ENCODE measurements around the gene BPIFB4.

Gene BPIFB4

DNA sequence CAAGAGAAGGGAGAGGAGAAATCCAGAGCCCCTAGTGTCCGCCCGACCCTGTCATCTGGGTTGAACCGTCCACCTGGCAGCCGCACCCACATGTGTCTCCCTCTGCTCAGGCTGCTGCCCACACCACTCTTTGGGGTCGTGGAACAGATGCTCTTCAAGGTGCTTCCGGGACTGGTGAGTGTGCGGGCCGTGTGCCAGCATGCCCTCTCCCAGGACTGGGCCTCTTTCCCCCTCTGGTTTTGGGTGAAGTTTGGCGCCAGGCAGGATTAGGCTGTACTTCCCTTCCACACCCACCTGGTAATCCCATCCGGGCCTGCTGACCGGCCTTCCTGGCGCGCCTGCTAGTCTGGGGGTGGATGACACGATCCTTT lies 17.8 kb upstream of the BPIFB4 start:
- FAIRE-seq (no peak), DNase-seq (ENCODE audit: low spot score) (no peak)

DNA sequence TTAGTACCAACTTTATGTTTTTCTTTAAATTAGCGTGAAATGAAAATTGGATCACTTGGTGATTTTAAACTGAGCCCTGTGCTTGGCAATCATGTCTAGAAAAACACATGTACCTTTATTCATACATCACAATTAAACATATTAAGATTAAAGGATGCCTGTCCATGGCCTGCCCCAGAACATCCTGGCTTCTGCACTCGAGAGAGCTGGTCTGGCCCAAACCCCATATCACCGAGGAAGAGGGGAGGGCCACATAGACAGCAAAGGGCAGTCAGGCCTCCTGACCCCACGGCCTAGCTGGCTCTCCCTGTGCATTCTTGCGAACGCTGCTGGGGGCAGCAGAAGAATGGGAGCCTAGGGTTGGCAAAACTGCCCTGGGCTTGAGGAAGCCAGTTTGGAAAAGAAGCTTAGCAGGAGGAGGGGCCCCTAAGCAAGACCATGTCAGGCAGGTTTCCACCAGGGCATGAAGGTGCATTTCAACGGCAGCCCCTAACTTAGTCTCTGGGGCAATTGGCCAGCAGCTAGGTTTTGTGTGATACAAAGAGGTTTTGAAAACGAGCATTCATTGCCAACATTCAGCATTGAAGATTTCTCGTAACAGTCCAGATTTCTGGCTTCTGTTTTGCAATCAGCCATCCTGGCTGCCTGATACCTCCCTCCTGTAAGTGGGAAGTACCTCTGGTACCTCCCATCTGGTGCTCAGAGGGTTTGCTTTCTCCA lies 17.2 kb upstream of the BPIFB4 start:
- FAIRE-seq, result no peak

DNA sequence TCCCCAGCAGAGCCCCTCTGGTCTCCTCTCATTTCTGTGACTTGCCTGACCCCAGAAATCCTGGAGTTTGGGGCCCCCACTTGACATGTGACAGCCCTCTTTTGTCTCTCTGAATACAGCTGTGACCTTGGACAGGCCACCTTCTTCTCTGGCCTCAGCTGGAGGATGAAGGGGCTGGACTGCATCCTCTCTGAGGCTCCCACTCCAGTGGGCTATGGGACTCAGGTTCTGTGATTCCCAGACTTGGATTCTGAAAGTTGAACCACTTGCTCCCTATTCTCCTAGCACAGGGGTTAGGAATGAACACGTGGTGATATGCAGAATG lies 16.7 kb upstream of the BPIFB4 start:
- FAIRE-seq, result no peak
- no peak for DNase-seq (ENCODE audit: low spot score)

More for the DNA sequence above, 17.2 kb upstream of the BPIFB4 start:
- no peak for DNase-seq (ENCODE audit: low spot score)

DNA sequence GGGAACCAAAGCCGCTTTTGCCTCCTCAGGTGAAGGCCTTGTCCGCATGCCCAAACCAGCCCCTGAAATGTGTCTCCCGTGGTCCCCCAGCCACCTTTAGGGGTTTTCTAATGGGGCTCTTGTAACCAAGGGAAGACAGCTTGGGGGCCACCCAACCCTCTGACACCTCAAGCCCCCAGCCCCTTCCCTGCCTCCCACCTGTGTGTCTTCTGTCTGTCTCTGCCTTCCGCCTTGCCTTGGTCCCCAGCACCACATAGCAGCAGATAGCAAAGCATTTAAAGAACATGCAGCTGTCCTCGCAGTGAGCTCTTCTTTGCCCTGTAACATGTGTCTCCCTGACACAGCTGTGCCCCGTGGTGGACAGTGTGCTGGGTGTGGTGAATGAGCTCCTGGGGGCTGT lies 16.2 kb upstream of the BPIFB4 start:
- FAIRE-seq, result no peak
- DNase-seq (ENCODE audit: low spot score), result no peak

DNA sequence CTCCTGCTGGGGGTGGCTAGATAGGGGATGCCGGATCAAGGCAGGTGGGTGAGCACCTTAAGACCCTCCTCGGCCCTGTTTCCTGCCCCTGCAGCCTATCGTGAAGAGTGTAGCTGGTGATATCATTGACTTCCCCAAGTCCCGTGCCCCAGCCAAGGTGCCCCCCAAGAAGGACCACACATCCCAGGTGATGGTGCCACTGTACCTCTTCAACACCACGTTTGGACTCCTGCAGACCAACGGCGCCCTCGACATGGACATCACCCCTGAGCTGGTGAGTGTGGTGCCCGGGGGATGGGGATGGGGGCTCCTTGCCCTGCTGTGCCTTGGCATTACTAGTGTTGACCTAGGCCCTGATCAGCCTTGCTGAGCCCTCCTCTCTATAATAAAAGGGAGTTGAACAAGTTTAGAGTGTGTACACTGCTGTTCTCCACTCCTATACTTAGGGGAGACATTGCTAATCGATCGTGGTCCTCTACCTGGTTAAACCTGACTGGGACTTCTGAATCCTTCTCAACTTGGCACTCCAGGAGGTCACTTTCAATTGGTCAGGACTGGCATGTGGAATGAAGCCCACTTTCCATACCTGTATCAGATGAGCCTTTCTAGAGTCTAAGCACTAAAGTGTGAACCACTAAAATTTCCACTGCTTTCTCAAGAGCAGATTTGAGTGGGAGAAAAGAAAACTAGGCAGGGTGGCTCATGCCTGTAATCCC lies 14.7 kb upstream of the BPIFB4 start:
- DNase-seq (ENCODE audit: low spot score) (no peak), FAIRE-seq (no peak)

DNA sequence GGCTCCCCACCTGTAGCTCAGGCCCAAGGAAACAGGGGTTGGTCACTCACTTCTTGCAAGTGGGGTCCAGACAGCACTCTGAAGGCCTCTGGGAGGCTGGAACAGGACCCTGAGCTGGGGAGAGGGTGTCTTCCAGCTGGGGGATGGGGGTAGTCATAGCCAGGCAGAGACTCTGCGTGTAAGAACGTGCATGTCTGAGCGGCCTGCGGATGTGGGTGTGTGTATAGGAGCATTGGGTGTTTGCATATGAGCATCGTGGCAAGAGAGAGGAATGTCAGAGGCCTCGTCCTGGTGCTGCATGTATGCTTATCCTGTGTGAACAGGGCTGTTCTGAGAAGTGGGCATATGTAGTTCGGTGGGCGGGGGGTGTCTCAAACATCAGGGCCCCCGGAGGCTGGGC lies 13.7 kb upstream of the BPIFB4 start:
- DNase-seq (ENCODE audit: low spot score) (no peak), FAIRE-seq (no peak)

DNA sequence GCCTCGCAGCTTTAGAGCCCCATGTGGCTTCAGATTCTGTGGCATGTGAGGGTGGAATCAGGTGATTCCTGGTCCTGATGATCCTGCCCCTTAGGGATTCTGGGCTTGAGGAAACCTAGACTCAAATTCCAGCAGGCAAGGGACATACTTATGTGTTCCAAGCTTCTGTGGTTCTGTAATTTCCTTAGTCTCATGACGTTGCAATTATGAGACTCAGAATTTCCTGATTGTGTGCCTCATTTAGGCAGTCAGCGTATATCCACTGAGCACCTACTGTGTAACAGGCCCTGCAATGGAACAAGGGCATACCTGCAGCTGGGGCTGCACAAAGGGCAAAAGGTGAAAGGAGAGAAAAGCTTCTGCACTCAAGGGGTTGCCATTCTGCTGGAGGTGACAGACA lies 11.6 kb upstream of the BPIFB4 start:
- FAIRE-seq, result peak; percentile 55

DNA sequence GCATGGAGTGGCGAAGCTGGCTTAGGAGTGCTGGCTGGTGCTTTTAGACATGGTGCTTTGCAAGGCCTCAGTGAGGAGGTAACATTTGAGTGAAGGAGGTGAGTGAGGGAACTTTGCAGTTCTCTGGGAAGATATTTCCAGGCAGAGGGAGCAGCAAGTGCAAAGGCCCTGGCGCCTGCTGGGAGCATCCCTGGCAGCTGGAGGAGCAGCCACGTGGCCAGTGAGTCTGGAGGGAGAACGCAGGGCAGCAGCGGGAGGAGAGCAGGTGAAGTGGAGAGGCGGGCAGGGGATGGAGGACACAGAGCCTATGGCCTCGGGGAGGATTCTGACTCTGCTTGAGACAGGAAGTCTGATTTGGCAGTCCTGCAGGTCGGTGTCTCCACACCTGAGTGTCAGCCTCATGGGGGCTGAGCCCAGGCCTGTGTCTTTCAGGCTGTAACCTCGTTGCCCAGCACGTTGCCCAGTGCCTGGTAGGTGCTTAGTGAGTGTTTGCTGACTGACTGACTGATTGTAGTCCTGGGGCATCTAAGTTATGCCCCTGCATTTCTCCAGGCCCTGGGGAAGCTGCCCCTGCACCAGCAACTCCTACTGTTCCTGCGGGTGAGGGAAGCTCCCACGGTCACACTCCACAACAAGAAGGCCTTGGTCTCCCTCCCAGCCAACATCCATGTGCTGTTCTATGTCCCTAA lies 11.0 kb upstream of the BPIFB4 start:
- FAIRE-seq, result no peak

More for the DNA sequence above, 11.6 kb upstream of the BPIFB4 start:
- DNase-seq (ENCODE audit: low spot score), result no peak

DNA sequence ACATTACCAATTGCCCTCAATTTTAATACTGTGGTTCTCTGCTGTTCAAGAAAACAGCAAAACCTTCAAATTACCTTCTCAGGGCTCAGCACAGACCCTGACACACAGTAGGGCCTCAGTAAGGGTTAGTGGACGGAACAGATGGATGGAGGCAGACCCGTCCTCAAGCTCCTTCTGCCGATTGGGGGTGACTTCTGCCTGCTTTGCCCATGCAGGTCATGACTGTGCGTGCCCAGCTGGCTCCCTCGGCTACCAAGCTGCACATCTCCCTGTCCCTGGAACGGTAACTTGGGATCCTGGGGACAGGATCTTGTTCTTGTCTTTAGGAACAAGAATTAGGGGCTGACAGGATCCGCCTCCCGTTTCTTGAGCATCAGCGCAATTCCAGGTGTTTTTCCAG lies 9.8 kb upstream of the BPIFB4 start:
- FAIRE-seq, result no peak

More for the DNA sequence above, 11.0 kb upstream of the BPIFB4 start:
- DNase-seq (ENCODE audit: low spot score), result no peak

DNA sequence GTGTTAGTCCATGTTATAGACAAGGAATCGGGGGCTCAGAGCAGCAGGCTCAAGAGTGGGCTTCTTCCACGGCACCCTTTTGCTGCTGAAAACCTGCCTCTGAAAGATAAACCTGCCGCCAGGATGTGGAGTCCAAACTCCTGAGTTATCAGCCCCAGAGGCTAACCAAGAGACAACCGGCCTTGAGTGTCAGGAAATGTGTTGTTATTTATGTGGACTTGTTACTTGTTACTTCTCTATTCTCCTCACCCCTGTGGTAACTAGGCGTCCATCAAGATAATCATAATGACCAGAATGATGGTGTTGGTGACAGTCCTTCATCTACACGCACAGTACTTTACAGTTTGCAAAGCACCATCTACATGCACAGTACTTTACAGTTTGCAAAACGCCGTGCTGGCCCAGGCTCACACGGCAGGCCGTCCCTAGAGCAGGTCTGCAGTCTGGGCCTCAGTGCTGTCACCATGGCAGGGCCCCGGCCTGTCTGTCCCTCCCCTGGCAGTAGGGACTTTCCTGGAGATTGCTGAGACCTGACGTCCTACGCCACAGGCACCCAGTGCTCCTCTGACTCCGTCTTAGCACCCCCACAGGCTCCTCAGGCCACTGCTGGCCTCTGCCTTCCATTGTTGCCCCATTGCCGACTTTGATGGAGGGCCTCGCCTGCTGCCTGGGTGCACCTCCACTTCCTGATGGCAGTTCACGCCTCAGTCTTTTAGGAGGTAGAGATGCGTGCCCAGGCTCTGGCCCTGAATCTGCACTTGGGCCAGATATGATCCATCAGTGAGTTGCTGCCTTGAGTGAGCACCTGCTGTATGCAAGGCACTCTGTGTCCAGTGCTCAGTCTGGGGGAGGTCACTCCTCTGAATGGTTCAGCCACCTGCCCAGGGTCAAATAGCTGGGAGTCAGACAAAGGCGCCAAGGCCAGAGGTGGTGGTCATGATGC lies 9.1 kb upstream of the BPIFB4 start:
- no peak for FAIRE-seq
- no peak for DNase-seq (ENCODE audit: low spot score)

More for the DNA sequence above, 9.8 kb upstream of the BPIFB4 start:
- no peak for DNase-seq (ENCODE audit: low spot score)

DNA sequence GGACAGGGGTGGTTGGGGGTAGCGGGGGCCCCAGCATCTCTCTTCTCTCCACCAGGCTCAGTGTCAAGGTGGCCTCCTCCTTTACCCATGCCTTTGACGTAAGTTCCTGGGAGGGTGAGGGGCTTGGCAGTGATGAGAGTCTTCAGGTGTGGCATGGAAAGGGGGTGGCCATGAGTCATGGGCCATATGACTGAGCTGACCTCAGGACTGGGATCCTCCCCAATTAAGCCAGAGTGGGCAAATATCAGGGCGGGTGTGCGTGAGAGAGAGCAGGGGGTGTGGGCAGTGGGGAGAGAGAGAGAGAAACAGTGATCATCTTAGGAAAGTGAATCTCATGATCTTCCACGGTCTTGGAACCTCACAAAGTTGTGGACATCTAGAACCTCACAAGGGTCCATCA lies 8.2 kb upstream of the BPIFB4 start:
- FAIRE-seq (no peak), DNase-seq (ENCODE audit: low spot score) (no peak)

DNA sequence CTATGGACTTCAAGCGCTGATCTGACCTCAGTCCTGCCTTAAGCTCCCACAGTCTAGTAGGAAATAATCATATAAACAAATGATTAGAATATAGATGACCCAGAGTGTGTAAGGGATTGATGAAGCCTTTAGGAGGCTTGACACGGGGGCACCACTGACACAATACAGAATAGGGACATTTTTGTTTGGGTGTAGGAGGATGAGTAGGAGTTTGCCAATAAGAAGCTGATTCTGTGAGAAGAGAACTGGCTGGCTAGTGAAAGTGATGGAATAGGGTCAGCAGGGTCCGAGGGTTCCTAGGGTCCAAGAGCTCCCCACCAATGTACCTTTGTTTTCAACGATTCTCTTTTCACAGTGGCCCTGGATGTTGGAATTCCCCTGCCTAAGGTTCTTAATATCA lies 7.1 kb upstream of the BPIFB4 start:
- FAIRE-seq, result no peak
- no peak for DNase-seq (ENCODE audit: low spot score)

DNA sequence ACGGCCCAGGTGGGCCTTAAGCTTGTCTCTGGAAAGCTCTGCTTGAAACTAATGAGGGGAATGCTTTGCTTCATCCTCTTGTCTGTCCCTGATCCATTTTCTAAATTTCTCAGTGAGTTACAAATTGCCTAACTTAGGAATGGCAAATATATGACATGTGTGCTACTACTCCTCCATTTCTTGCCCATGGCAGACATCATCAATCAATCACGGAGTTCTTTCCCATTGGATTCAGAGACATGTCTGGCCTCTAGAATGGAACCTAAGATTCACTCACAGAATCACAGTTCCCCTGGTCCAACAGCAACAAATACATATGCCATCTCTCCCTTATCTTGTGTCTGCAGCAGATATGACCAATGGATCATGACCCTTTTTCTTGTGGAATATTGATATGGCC lies 6.6 kb upstream of the BPIFB4 start:
- no peak for DNase-seq (ENCODE audit: low spot score)
- FAIRE-seq, result no peak

DNA sequence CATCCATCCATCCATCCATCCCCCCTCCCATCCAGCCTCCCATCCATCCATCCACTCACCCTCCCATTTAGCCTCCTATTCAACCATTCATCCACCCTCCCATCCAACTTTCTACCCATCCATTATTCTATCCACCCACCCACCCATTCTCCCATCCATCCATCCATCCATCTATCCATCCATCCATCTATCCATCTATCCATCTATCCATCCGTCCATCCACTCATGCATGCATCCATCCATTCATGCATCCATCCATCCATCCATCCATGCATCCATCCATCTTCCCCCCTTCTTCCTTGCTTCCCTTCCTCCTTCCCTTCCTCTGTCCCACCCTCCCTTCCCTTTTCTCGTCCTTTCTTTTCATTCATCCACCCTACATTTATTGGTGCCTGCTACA lies 4.8 kb upstream of the BPIFB4 start:
- DNase-seq (ENCODE audit: low spot score), result no peak
- FAIRE-seq, result no peak

DNA sequence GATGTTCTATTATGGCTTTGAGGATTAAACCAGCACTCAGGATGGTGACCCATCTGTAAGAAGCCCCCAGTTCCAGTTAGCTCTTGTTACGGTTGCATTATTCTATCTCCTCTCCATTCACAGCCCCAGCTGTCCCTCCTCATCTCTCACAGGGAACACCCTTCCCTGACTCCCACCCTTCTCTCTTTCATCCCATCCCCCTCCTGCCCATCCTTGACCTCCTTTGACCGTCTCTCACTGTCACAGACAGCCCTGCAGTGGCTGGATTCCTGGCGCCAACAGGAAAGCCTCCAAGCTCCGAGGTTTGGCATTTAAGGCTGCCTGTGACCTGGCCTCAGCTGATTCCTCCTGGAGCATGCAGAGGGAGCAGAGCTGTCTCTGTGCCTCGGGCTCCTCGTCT lies 4.2 kb upstream of the BPIFB4 start:
- FAIRE-seq (no peak), DNase-seq (ENCODE audit: low spot score) (no peak)

DNA sequence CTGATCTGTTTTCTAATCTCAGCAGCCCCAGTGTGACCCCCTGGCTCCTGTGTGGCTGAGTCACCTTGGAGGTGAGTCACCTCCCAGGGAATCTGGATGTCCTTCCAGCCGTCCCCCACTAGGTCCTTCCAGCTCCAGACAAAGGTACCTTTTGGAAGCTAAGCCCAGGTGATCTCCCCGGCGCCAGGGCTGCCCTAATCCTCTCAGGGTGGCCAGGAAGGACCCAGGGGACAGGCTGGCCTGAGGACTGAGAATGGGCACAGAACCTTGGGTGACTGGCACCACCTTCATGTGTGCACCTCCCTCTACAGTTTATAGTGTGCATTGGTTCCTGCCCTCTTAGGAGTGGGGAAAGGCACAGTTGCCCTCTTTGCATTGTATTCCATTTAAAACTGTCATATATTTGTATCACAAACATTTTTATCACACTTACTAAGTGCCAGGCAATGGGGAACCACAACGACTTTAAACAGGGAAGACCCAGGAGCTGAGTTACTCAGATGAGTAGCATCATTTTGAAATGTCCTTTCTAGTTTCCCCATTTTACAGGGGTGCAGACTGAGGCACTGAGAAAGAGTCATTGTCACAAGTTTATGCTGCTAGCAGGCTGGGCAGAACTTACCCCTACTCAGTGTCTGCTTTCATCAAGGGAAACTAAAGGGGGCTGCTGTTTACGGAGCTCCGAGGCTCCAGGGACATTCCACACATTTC lies 2.6 kb upstream of the BPIFB4 start:
- peak; percentile 78 for DNase-seq (ENCODE audit: low spot score)
- peak; percentile 81 for FAIRE-seq

DNA sequence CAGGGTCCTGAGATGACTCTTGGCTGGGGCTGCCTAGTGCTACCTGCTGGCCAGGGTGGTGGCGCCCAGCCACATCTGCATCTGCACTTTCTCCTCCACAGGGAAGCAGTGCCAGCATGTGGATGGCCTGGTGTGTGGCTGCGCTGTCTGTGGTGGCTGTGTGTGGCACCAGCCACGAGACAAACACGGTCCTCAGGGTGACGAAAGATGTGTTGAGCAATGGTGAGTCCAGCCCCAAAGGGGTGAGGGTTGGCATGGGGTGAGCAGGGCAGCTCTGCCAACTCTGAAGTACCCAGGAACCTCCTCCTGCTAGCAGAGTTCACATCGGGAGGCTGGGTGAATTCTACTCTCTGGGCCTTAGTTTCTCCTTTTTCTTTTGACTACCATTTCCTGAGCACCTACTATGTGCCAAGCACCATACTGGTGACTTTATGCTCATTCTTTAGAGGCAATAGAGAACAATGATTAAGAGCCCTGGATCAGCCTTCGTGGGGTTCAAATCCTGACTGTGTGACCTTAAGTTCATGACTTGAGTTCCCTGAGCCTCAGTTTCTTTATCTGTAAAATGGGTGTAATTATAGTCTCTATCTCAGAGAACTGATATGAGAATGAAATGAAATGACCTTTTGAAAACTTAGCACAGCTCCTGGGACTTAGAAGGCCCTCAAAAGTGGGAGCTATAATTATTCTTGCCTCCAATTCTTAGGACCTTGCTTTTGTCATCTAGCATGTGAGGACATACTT lies 2.1 kb downstream of the BPIFB4 start:
- FAIRE-seq, result peak; percentile 79
- no peak for DNase-seq (ENCODE audit: low spot score)

DNA sequence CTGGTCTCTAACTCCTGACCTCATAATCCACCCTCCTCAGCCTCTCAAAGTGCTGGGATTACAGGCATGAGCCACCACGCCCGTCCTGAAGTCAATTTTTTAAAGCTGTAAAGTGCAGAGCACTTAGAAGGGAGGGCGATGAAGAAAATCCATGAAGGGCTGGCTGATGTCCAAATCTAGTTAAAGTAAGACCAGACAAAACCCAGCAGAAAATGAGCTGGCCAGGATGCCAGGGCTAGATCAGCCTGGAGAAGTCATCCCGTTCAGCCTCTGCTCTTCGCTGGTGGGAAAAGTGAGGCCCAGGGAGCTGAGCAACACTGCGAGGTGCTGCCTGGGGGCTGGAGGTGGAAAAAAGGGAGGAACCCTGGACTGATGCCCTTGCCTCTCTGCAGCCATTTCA lies 3.1 kb downstream of the BPIFB4 start:
- DNase-seq (ENCODE audit: low spot score) (peak; percentile 51), FAIRE-seq (no peak)

DNA sequence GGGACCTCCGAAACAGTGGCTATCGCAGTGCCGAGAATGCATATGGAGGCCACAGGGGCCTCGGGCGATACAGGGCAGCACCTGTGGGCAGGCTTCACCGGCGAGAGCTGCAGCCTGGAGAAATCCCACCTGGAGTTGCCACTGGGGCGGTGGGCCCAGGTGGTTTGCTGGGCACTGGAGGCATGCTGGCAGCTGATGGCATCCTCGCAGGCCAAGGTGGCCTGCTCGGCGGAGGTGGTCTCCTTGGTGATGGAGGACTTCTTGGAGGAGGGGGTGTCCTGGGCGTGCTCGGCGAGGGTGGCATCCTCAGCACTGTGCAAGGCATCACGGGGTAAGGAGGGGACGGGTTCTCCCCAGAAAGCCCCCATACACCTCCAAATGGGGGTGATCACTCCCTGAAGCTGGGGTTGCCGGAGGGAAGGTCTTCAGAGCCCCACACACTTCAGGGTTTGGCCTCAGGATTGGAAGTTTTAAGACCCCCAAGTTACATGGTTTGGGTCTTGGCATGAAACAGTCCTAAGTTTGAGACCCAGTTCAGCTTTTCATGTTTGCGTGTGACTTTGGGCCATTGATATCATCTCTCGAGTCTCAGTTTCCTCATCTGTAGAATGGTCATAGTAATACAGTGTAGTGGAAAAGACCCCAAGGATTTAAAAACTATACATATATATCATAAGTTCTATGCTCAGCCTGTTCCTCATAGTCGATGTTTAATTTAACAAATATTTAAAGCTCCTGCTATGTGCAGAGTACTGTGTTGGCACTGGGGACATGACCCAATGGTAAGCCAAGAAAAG lies 4.3 kb downstream of the BPIFB4 start:
- FAIRE-seq (no peak), DNase-seq (ENCODE audit: low spot score) (no peak)
